ENCODE measurements around the gene TGFBRAP1.

DNA sequence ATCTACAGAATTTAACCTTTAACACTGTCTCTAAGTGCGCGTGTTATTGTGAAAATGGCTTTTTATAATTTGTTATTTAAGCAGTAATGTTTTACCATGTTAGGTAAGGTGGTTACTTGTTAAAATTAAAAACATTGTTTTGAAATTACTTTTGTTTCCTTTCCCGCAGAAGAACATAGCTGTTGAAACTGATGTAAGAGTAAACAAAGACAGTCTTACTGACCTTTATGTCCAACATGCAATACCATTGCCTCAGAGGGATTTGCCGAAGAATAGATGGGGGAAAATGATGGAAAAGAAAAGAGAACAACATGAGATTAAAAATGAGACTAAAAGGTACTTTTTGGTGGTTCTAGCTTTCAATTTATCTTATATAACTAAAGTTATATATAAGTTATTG lies 9.9 kb upstream of the TGFBRAP1 start:
- TF ChIP-seq, protein P1, sequence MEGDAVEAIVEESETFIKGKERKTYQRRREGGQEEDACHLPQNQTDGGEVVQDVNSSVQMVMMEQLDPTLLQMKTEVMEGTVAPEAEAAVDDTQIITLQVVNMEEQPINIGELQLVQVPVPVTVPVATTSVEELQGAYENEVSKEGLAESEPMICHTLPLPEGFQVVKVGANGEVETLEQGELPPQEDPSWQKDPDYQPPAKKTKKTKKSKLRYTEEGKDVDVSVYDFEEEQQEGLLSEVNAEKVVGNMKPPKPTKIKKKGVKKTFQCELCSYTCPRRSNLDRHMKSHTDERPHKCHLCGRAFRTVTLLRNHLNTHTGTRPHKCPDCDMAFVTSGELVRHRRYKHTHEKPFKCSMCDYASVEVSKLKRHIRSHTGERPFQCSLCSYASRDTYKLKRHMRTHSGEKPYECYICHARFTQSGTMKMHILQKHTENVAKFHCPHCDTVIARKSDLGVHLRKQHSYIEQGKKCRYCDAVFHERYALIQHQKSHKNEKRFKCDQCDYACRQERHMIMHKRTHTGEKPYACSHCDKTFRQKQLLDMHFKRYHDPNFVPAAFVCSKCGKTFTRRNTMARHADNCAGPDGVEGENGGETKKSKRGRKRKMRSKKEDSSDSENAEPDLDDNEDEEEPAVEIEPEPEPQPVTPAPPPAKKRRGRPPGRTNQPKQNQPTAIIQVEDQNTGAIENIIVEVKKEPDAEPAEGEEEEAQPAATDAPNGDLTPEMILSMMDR (IDR thresholded peaks at IDR 0.05), result no peak
- TF ChIP-seq POLR2A (IDR thresholded peaks at IDR 0.05) (no peak), POLR2AphosphoS5 (IDR thresholded peaks at IDR 0.05) (no peak), EP300 (IDR thresholded peaks at IDR 0.05) (no peak)

Measured in stomach (tissue), 4 donors.